Esophagus (tissue), 2 donors: ENCODE measurements around the gene LMNA. TPM values are rescaled to one million over a fixed set of nuclear protein-coding genes. Genes with fewer than 3 reads are reported as not detected.
"Not testable (repeated sequence)": the region's sequence is repeated elsewhere in the genome, so short reads cannot be mapped to it uniquely, and the experiment has no call there.

Experiments used
- H3K27ac ChIP-seq, 2 donors: one replicate each; pipeline ENCODE4 v1.5.1; 2013; ENCODE audit warnings: low read depth in 2 of 2, mild to moderate bottlenecking in 2 of 2, inconsistent platforms in 1 of 2, low read length in 1 of 2, moderate library complexity in 1 of 2
- H3K27me3 ChIP-seq, 2 donors: one replicate each; pipeline ENCODE4 v1.6.1; 2013; ENCODE audit warnings: low read length in 2 of 2, control low read depth in 1 of 2, mild to moderate bottlenecking in 1 of 2; ENCODE audit not compliant: insufficient read depth in 2 of 2, control insufficient read depth in 1 of 2
- H3K36me3 ChIP-seq, 2 donors: one replicate each; pipeline ENCODE4 v1.6.1; 2013; ENCODE audit warnings: low read length in 1 of 2; ENCODE audit not compliant: control insufficient read depth in 2 of 2, insufficient read depth in 2 of 2
- H3K4me1 ChIP-seq, 2 donors: one replicate each; pipeline ENCODE4 v1.6.1; 2013; ENCODE audit warnings: low read length in 1 of 2; ENCODE audit not compliant: control insufficient read depth in 2 of 2, insufficient read depth in 2 of 2
- H3K4me3 ChIP-seq, 2 donors: one replicate each; pipeline ENCODE4 v1.5.1; 2013; ENCODE audit warnings: low read length in 2 of 2, mild to moderate bottlenecking in 2 of 2, low read depth in 1 of 2, moderate library complexity in 1 of 2
- H3K9me3 ChIP-seq, 2 donors: one replicate each; pipeline ENCODE4 v1.6.1; 2013; ENCODE audit warnings: mild to moderate bottlenecking in 2 of 2, low read depth in 1 of 2, low read length in 1 of 2, moderate library complexity in 1 of 2; ENCODE audit not compliant: control insufficient read depth in 2 of 2, insufficient read depth in 1 of 2
- WGBS, 2 donors: extraction: QIAGEN DNeasy Blood & Tissue Kit; methylation state at CpG; one replicate each; pipeline ENCODE4 v1.1.7; 2013; 5-methylcytosine and 5-hydroxymethylcytosine counted together
- polyA plus RNA-seq, 2 donors: library from polyadenylated mRNA; stranded (reverse); fragments of 200-250 nt; gene quantifications; one replicate each; pipeline ENCODE4 v1.2.3, GENCODE V29; 2013
- donor health status: healthy with polysubstance abuse.
- donor health status: Bipolar disorder and iron deficiency.

The LMNA gene
- polyA plus RNA-seq, result 100 to 1,000 TPM; 183 to 230 TPM

DNA sequence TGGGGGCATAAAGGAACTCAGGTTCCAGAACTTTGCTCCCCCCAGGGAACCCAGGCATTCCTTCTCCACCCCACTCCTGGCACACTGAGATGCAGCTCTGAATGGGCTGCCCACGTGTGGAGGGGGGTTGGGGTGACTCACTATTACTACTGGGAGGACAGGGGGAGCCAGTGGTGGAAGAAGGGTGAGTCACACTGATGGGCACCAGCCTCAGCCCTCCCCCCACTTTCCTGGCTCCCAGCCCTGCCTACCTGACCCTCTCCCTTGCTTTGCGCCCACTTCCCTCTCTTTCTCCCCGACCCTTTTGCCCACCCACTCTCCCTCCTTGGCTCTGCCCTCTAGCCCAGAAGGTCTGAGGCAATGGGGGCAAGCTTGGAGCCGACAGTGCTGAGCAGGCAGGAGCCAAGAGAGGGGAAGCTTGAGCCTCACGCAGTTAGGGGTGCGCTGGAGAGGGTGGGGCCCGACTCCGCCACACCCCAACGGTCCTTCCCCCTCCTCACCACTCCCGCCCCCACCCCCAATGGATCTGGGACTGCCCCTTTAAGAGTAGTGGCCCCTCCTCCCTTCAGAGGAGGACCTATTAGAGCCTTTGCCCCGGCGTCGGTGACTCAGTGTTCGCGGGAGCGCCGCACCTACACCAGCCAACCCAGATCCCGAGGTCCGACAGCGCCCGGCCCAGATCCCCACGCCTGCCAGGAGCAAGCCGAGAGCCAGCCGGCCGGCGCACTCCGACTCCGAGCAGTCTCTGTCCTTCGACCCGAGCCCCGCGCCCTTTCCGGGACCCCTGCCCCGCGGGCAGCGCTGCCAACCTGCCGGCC, at the start of gene LMNA:
LMNA (plus strand) TSS at position 611 of the 818 bp plus-strand sequence. CDS start 208 bp downstream, outside the sequence.
- Histone ChIP-seq H3K27me3 (no peaks in the 10 kb centered on the region), H3K27ac (peak within 1 kb of the TSS; percentile 95 to 99), H3K9me3 (no peaks in the 10 kb centered on the region), H3K36me3 (no peaks in the 10 kb centered on the region), H3K4me1 (peaks cover 0 to 7% of the 10 kb centered on the region in 2 donors), H3K4me3 (peak within 1 kb of the TSS; percentile 95 to 97)
- 1 to 2% methylated on average over 36 to 37 of the region's 37 CpGs for WGBS, 2 donors

GRCh38 chr1:156065212-156065611, 49.3 kb upstream of the LMNA start:
- 84% methylated on average over 3 of the region's 3 CpGs for WGBS, 2 donors
- Histone ChIP-seq H3K4me3 (no peak overlapping the region), H3K4me1 (peaks cover 0 to 2% of the 10 kb centered on the region in 2 donors), H3K9me3 (no peaks in the 10 kb centered on the region), H3K27me3 (no peaks in the 10 kb centered on the region), H3K27ac (no peak overlapping the region), H3K36me3 (peaks cover 0 to 26% of the 10 kb centered on the region in 2 donors)

GRCh38 chr1:156065871-156066270, 48.6 kb upstream of the LMNA start:
- Histone ChIP-seq H3K27me3 (no peaks in the 10 kb centered on the region), H3K36me3 (peaks cover 0 to 27% of the 10 kb centered on the region in 2 donors), H3K9me3 (no peaks in the 10 kb centered on the region), H3K4me1 (peaks cover 0 to 2% of the 10 kb centered on the region in 2 donors), H3K4me3 (no peak overlapping the region), H3K27ac (no peak overlapping the region)
- 76 to 82% methylated on average over 16 of the region's 16 CpGs for WGBS, 2 donors

DNA sequence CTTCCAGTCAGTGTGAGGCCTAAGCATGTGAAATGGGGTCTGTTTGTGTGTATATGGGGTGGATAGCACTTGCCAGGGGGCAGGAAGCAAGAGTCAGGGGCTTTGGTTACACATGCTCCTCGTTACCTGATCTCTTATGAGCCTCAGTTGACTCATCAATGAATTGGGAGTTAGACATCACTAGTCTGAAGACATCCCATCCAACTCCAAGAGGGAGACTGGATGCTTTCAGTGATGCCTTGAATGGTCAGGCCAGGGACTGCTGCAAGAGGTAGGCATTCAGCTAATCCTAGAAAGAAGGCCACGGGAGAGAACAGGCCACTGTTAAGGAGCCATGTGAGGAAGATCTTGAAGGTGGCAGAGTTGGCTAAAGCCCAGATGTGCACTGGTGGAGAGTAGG, 47.2 kb upstream of the LMNA start:
- Histone ChIP-seq H3K4me3 (no peak overlapping the region), H3K36me3 (peaks cover 0 to 27% of the 10 kb centered on the region in 2 donors), H3K27ac (no peak overlapping the region), H3K27me3 (no peaks in the 10 kb centered on the region), H3K9me3 (no peaks in the 10 kb centered on the region), H3K4me1 (peaks cover 0 to 2% of the 10 kb centered on the region in 2 donors)
- 65 to 83% methylated on average over 2 of the region's 2 CpGs for WGBS, 2 donors

DNA sequence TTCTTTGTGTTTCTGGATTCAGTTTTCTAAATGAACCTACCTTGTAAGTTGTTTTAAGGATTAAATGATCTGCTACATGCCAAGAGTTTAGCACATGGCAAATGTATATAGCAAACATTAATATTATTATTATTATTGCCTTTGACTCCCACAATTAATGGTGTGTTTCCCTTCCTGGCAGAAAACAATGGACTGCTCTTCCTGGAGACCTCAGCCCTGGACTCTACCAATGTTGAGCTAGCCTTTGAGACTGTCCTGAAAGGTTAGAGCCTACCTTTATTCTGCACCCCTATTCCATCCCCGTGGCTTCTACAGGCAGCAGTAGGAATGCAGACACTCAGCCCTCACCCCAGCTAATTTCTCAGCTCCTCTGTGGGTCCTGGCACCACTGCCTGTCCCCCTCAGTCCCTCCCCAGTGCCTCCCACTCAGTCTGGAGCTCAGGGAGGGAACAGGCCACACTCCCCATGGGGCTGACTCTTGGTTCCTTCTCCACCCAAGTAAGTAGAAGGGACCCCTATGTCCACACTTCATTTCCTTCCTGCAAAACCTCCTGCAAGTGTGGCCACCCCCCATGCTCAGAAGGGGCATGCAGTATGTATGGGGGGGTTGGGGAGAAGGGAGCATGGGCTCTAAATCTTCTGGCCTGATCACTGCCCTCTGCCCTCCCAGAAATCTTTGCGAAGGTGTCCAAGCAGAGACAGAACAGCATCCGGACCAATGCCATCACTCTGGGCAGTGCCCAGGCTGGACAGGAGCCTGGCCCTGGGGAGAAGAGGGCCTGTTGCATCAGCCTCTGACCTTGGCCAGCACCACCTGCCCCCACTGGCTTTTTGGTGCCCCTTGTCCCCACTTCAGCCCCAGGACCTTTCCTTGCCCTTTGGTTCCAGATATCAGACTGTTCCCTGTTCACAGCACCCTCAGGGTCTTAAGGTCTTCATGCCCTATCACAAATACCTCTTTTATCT, 44.7 kb upstream of the LMNA start:
- 91 to 93% methylated on average over 3 of the region's 3 CpGs for WGBS, 2 donors
- peaks cover 0 to 29% of the 10 kb centered on the region in 2 donors for H3K36me3 ChIP-seq
- no peak overlapping the region for H3K4me3 ChIP-seq
- H3K27me3 ChIP-seq, result no peaks in the 10 kb centered on the region
- no peaks in the 10 kb centered on the region for H3K9me3 ChIP-seq
- H3K4me1 ChIP-seq, result no peaks in the 10 kb centered on the region
- no peak overlapping the region for H3K27ac ChIP-seq

DNA sequence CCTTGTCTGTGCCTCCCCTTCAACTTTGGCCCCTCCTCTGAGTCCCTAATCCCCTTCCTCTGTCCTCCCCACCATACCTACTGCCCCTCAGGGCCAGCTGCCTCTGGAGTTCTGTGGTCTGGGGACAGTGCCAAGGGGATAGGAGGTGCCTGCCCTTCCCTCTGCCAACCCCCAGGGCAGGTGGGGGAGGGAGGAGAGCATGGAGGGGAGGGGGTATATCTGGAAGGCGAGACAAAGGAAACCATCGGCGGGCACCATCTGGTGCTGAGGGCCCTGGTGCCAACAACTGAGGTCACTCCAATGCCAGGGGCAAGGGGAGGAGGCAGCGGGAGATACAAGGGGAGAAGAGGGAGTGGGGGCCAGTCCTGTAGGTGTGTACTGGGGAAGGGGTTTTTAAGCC, 44.0 kb upstream of the LMNA start:
- Histone ChIP-seq H3K4me1 (no peaks in the 10 kb centered on the region), H3K4me3 (no peak overlapping the region), H3K27me3 (no peaks in the 10 kb centered on the region), H3K27ac (no peak overlapping the region), H3K36me3 (peaks cover 0 to 23% of the 10 kb centered on the region in 2 donors), H3K9me3 (no peaks in the 10 kb centered on the region)
- WGBS, 2 donors, result 39 to 67% methylated on average over 4 of the region's 4 CpGs

- not testable (repeated sequence) for H3K9me3 ChIP-seq, H3K27me3 ChIP-seq, H3K4me1 ChIP-seq, H3K27ac ChIP-seq, H3K4me3 ChIP-seq
- 86 to 94% methylated on average over 6 to 7 of the region's 7 CpGs for WGBS, 2 donors
- H3K36me3 ChIP-seq, result peaks cover 0 to 20% of the 10 kb centered on the region in 2 donors
Observed at GRCh38 chr1:156071332-156071816, 43.1 kb upstream of the LMNA start.

GRCh38 chr1:156072251-156072650, 42.3 kb upstream of the LMNA start:
- Histone ChIP-seq H3K4me1 (no peaks in the 10 kb centered on the region), H3K36me3 (peaks cover 0 to 20% of the 10 kb centered on the region in 2 donors), H3K27ac (no peak overlapping the region), H3K27me3 (no peaks in the 10 kb centered on the region), H3K4me3 (no peak overlapping the region), H3K9me3 (no peaks in the 10 kb centered on the region)
- WGBS, 2 donors, result 61 to 65% methylated on average over 6 of the region's 6 CpGs

DNA sequence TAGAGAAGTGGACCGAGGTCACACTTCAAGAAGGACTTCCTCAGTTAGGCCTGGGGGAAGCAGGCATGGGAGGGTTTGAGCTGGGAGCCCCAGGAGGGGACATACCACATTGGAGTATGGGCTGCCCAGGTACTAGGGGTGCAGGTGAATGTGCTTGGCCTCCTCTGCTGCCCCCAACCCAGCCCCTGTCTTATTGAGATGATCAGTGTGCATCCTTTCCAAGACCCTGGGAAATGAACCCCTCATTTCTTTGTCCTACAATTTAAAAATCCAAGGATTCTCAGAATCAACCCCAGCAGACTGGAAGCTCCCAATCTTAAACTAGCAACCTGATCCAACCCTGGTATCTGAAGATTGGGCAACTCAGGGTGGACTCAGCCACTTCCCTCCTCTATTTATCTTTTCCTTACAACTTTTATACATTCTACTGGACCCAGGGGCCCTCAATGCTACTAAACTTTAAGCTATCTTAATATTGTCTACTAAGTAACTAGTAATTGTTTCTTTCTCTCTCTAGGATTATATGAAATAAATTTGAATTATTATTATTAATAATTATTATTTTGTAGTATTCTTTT, 41.3 kb upstream of the LMNA start:
- no peaks in the 10 kb centered on the region for H3K4me1 ChIP-seq
- H3K27ac ChIP-seq, result no peak overlapping the region
- WGBS, 2 donors, result 0 to 40% methylated on average over 1 of the region's 1 CpG
- no peaks in the 10 kb centered on the region for H3K9me3 ChIP-seq
- H3K27me3 ChIP-seq, result no peaks in the 10 kb centered on the region
- no peak overlapping the region for H3K4me3 ChIP-seq
- H3K36me3 ChIP-seq, result peaks cover 0 to 16% of the 10 kb centered on the region in 2 donors
